ENCODE measurements around the gene TCOF1.

Gene TCOF1

DNA sequence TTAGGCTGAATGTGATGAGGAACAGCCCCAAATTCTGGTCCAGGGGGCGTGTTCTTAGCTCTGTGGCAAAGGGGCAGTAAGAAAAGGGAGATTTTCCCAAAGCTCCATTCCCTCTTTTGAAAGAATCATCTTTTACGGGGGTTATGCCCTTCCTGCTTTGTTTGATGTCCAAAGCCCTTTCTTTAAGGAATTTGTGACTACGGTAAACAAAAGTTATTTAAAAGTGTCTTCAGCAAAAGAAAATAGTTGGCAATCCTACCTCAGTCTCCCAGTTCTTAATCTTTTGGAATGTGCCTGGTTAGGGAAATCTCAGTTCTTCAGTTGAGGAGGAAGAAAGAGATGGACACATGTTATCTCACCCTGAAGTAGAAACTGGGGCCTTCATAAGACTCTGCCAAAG is 30.4 kb upstream of the TCOF1 start:
- no peak for DNase-seq (ENCODE audit: low read depth, low spot score)
- POLR2A ChIA-PET = no interaction called here
- CTCF ChIA-PET = interaction anchor here (2.5 kb wide), 1 partner anchor 23 kb away, joined by 11 read pairs; no protein-coding TSS in a partner anchor
- TF ChIP-seq, protein P1, sequence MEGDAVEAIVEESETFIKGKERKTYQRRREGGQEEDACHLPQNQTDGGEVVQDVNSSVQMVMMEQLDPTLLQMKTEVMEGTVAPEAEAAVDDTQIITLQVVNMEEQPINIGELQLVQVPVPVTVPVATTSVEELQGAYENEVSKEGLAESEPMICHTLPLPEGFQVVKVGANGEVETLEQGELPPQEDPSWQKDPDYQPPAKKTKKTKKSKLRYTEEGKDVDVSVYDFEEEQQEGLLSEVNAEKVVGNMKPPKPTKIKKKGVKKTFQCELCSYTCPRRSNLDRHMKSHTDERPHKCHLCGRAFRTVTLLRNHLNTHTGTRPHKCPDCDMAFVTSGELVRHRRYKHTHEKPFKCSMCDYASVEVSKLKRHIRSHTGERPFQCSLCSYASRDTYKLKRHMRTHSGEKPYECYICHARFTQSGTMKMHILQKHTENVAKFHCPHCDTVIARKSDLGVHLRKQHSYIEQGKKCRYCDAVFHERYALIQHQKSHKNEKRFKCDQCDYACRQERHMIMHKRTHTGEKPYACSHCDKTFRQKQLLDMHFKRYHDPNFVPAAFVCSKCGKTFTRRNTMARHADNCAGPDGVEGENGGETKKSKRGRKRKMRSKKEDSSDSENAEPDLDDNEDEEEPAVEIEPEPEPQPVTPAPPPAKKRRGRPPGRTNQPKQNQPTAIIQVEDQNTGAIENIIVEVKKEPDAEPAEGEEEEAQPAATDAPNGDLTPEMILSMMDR (IDR thresholded peaks at IDR 0.05; ENCODE audit: insufficient read depth, low read length, missing control alignments) = no peak
- no peak overlapping the region for H3K4me3 ChIP-seq (ENCODE audit: low read depth, low read length)

DNA sequence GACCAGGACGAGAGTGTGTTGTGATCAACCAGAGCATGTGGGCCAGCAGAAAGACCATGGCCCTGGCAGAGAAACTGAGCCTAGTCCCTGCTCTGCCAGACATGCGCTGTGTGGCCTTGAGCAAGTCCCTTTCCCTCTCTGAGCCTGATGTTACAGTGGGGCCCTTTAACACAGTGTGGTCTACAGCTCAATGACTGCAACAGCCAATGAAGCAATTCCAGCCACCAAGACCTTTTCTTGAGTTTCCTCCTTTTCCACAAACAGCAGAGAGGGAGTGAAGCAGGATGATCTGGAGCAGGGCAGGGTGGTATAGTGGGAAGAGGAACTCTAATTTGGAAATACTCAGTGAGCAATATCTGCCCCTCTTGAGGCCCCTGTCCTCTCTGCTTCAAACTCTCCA is 29.0 kb upstream of the TCOF1 start:
- no peak for DNase-seq (ENCODE audit: low read depth, low spot score)
- TF ChIP-seq, protein P1 (IDR thresholded peaks at IDR 0.05; ENCODE audit: insufficient read depth, low read length, missing control alignments) = no peak
- ChIA-PET CTCF (interaction anchor here (0.8 to 2.5 kb wide), 2 partner anchors 22 to 106 kb away, joined by 3 to 11 read pairs; no protein-coding TSS in a partner anchor), POLR2A (no interaction called here)
- H3K4me3 ChIP-seq (ENCODE audit: low read depth, low read length) = no peak overlapping the region

DNA sequence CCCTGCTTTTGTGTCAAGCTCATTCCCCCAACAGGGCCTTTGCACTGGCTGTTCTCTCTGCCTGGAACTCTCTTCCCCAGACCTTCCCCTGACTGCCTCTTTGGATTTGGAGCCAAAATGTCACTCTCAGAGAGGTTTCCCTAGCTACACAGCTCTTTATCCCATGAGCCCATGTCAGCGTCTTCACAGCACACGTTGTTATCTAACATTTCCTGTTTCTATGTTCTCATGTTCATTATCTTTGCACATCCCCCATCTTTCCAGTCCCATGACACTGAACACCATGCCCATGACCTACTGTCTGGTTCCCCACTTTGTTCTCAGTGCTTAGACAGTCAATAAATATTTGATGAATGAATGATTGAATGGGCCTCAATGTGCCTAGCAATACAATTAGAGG is 28.5 kb upstream of the TCOF1 start:
- no peak for DNase-seq (ENCODE audit: low read depth, low spot score)
- ChIA-PET CTCF (interaction anchor here (1.7 to 2.5 kb wide), 2 partner anchors 22 to 26 kb away, joined by 3 to 11 read pairs; partner anchors contain the start of gene ARSI), POLR2A (no interaction called here)
- H3K4me3 ChIP-seq (ENCODE audit: low read depth, low read length) = no peak overlapping the region
- TF ChIP-seq, protein P1 (IDR thresholded peaks at IDR 0.05; ENCODE audit: insufficient read depth, low read length, missing control alignments) = no peak

DNA sequence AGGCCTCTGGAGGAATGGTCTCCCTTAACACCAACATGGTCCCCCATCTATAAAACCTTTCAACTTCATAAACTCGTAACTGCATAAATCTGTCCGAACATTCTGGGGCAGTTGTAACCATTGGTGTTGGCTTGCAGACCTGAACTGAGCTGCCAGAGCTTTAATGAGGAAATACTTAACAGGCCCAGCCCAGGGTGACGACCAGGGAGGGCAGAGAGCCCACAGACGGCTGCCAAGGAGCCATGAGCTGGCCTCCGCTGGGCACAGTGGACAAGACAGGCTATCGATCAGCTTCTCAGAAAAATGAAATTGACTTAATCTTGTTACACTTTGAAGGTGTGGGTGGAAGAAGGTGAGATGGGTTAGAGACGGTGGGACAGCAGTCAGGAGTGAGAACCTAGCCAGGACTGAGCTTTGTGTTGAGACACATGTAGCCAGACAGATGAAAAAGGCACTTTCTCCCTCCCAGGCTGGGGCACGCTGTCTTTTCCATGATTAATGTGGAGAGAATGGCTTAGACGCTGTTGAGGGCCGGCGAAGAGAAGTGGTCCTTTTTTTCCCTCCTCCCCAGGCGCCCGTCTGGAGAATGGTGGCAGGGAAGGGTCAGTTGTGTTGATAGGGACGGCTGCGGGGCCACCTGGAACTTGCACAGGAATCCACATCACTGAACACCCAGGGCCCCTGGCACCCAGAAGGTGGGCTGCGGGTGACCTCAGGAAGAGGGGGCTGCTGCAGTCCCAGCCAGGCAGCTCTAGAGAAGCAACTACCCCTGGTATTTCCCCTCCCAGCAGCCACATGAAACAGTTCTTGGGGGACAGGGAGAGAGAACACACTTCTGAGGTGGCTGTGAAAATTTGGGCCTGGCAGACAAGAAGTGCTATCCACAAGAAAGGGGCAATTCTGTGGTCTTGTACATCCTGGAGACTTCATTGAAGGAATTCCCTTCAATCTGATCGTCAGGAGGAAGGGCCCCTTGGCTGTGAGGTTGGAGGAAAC is 27.3 kb upstream of the TCOF1 start:
- ChIA-PET POLR2A (no interaction called here), CTCF (interaction anchor here (0.7 to 1.7 kb wide), 3 partner anchors 19 to 27 kb away, joined by 3 read pairs; partner anchors contain the start of gene ARSI)
- no peak overlapping the region for H3K4me3 ChIP-seq (ENCODE audit: low read depth, low read length)
- DNase-seq (ENCODE audit: low read depth, low spot score) = no peak
- TF ChIP-seq, protein P1 (IDR thresholded peaks at IDR 0.05; ENCODE audit: insufficient read depth, low read length, missing control alignments) = no peak

DNA sequence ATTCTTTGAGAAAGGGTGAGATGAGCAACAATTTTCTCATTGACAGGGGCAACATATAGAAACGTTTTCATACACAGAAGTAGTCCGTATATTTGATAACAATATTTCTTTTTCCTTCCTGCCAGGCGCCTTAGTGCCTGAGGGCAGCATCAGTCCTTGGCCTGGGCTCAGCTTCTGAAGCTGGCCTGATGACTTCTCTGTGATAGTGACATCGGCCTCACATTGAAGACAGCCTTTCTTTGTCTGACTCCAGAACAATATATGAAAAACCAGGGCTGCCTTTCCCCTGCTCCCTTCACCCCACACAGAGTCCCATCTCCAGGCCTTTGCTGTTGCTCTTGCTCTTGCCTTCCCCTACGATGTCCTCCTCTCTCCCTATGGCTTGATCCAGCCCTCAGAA is 24.1 kb upstream of the TCOF1 start:
- TF ChIP-seq, protein P1 (IDR thresholded peaks at IDR 0.05; ENCODE audit: insufficient read depth, low read length, missing control alignments) = no peak
- ChIA-PET POLR2A (no interaction called here), CTCF (interaction anchor here (0.8 to 2.0 kb wide), 2 partner anchors 13 to 102 kb away, joined by 3 to 5 read pairs; no protein-coding TSS in a partner anchor)
- DNase-seq (ENCODE audit: low read depth, low spot score) = no peak
- no peak overlapping the region for H3K4me3 ChIP-seq (ENCODE audit: low read depth, low read length)

DNA sequence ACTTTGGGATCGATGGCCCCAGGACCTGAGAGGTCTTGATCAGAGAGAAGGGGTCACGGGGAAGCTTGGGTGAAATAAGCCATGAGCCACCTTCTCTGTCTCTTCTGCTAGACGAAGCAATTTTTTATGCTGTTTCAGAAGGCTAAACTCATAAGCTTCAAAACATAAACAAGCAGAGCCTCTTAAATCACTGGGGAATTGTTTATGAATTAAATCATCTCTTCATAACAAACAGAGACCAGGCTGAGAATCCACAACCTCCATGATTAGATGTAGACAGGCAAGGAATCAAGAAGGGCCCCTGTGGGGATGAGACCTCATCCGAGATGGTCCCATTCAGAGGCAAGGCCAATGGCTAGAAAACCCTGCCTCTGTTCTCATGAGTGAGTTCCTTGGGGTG is 21.7 kb upstream of the TCOF1 start:
- TF ChIP-seq, protein P1 (IDR thresholded peaks at IDR 0.05; ENCODE audit: insufficient read depth, low read length, missing control alignments) = no peak
- H3K4me3 ChIP-seq (ENCODE audit: low read depth, low read length) = no peak overlapping the region
- DNase-seq (ENCODE audit: low read depth, low spot score) = no peak
- POLR2A ChIA-PET = no interaction called here
- CTCF ChIA-PET = interaction anchor here (1.2 to 4.0 kb wide), 4 partner anchors 12 to 101 kb away, joined by 3 to 26 read pairs (median 3); no protein-coding TSS in a partner anchor
